ENCODE measurements around the gene NDUFV2. TPM values are rescaled to one million over a fixed set of nuclear protein-coding genes. Genes with fewer than 3 reads are reported as not detected.

Gene NDUFV2
- 71.1 and 95.2 TPM in 2 replicates for total RNA-seq

GRCh38 chr18:9102508-9103375 lies at the start of gene NDUFV2:
Gene NDUFV2, plus strand, starts transcription at chr18:9102699. Its CDS starts 45 bp downstream, at chr18:9102744.

GRCh38 chr18:9136315-9137155 lies 34.0 kb downstream of the NDUFV2 start, which contains the start of gene ANKRD12:
Gene ANKRD12, plus strand, starts transcription at chr18:9136781. Its CDS starts 45,652 bp downstream, at chr18:9182433.

Other genes with a start within 250 kb of the NDUFV2 start
- 31.8 and 35.1 TPM in 2 replicates for gene ANKRD12, start 34.1 kb downstream of the NDUFV2 start, total RNA-seq
- gene TWSG1, start 232.1 kb downstream of the NDUFV2 start, total RNA-seq = 46.3 and 78.8 TPM in 2 replicates